Frontal cortex (tissue), 4 donors: ENCODE results near the gene SNAPIN. TPM values are rescaled to one million over a fixed set of nuclear protein-coding genes. Genes with fewer than 3 reads are reported as not detected.
"Not testable (repeated sequence)": the region's sequence is repeated elsewhere in the genome, so short reads cannot be mapped to it uniquely, and the experiment has no call there.

Experiments used
- DNase-seq, 2 donors: peaks; one replicate each; pipeline ENCODE4 v3.0.0; 2012; ENCODE audit warnings: low spot score in 2 of 2
- FAIRE-seq: peaks from 2 replicates; lab custom pipeline; 2012; peaks lifted over from hg19 to GRCh38; lab: Jason Lieb, UNC
- total RNA-seq: library from RNA; depleted of rRNA; stranded (reverse); fragments of >200 nt; gene quantifications from one replicate; pipeline ENCODE4 v1.2.3, GENCODE V29; 2014
- donor health status: control.
- donor health status: control.
- donor health status: control.

The SNAPIN gene
- total RNA-seq, 1 donor from 2014 or later, result 46.1 TPM

DNA sequence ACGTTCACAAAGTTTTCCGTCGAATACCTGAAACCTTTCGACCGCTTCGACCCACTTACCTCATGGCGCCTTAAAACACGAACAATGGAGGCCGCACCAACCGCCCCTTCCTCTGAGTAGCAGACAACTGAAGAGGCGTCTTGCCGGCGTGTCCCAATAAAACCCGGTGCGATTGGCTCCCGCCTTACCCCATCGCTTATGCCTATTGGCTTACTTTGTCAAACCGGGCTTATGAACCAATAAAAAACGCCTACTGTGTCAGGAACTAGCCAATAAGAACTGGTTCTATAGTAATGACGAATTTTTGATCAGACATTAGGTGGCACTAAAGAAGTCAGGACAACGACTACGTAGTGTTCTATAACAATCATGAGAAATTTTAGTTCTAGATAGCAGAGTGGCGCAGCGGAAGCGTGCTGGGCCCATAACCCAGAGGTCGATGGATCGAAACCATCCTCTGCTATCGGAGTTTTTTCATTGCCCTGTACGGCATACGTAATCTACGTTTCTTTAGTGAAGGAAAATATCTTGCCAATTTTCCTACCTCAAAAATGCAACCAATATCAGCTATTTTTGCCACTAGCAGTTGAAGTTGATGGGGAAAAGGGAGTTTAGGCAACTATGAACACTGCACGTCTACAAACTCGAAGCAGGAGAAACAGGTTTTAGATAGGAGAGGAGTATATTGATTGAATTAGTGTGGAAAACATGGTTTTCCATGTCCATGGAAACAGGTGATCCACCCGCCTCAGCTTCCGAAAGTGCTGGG is 12.5 kb downstream of the SNAPIN start, which contains the start of gene ILF2:
Gene ILF2 (minus strand): TSS at position 135 of the 769 bp plus-strand sequence. CDS start 71 bp downstream, at position 64.
- FAIRE-seq (peak; percentile 99), DNase-seq (peak; percentile 90 to 94)

GRCh38 chr1:153671628-153672353 is 13.3 kb downstream of the SNAPIN start:
- DNase-seq, FAIRE-seq: not testable (repeated sequence)

DNA sequence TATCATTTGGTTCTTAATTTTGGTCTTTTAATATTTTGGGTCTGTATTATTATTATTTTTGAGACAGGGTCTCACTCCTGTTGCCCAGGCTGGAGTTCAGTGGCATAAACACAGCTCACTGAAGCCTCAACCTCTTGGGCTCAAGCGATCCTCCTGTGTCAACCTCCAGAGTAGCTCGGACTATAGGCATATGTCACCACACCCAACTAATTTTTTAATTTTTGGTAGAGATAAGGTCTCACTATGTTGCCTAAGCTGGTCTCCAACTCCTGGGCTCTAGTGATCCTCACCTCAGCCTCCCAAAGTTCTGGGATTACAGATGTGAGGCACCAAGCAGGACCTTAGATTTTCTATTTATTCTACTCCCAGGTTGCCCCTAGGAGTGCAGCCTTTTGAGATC is 15.0 kb downstream of the SNAPIN start:
- no peak for FAIRE-seq

GRCh38 chr1:153677718-153678518 is 19.4 kb downstream of the SNAPIN start:
- DNase-seq (peak; percentile 68 to 76), FAIRE-seq (no peak)

More for the DNA sequence above, 15.0 kb downstream of the SNAPIN start:
- DNase-seq, result no peak

DNA sequence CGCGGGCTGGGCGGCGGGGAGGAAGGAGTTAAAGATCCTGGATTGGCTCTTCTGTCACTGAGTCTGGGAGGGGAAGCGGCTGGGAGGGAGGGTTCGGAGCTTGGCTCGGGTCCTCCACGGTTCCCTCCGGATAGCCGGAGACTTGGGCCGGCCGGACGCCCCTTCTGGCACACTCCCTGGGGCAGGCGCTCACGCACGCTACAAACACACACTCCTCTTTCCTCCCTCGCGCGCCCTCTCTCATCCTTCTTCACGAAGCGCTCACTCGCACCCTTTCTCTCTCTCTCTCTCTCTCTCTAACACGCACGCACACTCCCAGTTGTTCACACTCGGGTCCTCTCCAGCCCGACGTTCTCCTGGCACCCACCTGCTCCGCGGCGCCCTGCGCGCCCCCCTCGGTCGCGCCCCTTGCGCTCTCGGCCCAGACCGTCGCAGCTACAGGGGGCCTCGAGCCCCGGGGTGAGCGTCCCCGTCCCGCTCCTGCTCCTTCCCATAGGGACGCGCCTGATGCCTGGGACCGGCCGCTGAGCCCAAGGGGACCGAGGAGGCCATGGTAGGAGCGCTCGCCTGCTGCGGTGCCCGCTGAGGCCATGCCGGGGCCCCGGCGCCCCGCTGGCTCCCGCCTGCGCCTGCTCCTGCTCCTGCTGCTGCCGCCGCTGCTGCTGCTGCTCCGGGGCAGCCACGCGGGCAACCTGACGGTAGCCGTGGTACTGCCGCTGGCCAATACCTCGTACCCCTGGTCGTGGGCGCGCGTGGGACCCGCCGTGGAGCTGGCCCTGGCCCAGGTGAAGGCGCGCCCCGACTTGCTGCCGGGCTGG is 20.2 kb downstream of the SNAPIN start, which contains the start of gene NPR1:
Gene NPR1 (plus strand): TSS at position 170 of the 818 bp plus-strand sequence. CDS start 421 bp downstream, at position 591.
- FAIRE-seq (no peak), DNase-seq (peak; percentile 52 to 64)

- no peak for DNase-seq
- no peak for FAIRE-seq
These were observed 21.0 kb downstream of the SNAPIN start for GRCh38 chr1:153679337-153680119.

DNA sequence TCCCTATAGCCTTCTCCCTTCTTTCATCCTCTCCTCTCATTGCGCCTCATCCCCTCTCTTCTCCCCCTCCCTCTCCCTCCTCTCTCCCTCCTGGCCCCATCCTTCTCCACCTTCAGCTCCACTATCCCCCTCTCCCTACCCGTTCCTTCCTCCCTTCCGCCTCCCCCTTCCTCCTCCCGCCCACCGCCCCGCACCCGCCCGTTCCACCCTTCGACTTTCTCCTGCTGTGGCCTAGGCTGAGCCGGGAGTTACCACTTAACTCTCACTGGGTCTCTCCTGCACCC is 21.6 kb downstream of the SNAPIN start:
- no peak for DNase-seq

GRCh38 chr1:153682730-153683129 is 24.2 kb downstream of the SNAPIN start:
- DNase-seq (no peak), FAIRE-seq (no peak)

More for the DNA sequence above, 21.6 kb downstream of the SNAPIN start:
- no peak for FAIRE-seq

DNA sequence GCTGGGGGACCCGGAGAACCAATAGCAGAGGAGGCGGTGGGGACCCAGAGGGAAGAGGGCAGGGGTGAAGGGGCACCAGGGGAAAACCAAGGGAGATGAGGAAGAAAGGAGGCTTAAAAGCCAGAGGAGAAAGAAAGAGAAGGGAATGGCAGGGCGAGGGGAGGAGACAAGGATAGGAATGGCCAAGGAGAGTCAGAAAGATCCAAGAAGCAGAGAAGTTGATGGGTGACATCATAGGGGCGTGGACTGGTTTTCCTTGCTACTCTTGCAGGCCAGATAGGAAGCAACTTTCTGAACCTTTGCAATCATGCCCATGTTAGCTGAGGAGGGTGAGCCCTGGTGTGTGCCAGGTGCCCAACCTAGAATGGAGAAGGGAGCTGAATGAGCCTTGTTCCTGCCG is 25.4 kb downstream of the SNAPIN start:
- DNase-seq, result no peak
- no peak for FAIRE-seq

DNA sequence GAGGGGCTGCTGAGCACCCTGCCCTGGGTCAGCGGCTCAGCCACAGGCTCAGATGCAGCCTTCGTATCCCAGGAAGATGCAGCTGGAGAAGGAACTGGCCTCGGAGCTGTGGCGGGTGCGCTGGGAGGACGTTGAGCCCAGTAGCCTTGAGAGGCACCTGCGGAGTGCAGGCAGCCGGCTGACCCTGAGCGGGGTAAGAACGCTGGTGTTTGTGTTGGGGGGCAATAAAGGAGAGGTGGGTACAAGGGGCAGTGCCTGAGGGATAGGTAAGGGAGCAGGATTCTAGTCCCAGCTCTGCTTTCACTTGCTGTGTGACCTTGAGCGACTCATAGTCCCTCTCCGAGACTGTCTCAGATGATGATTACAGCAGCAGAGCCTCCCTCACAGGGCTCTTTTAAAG is 26.4 kb downstream of the SNAPIN start:
- FAIRE-seq, result no peak

DNA sequence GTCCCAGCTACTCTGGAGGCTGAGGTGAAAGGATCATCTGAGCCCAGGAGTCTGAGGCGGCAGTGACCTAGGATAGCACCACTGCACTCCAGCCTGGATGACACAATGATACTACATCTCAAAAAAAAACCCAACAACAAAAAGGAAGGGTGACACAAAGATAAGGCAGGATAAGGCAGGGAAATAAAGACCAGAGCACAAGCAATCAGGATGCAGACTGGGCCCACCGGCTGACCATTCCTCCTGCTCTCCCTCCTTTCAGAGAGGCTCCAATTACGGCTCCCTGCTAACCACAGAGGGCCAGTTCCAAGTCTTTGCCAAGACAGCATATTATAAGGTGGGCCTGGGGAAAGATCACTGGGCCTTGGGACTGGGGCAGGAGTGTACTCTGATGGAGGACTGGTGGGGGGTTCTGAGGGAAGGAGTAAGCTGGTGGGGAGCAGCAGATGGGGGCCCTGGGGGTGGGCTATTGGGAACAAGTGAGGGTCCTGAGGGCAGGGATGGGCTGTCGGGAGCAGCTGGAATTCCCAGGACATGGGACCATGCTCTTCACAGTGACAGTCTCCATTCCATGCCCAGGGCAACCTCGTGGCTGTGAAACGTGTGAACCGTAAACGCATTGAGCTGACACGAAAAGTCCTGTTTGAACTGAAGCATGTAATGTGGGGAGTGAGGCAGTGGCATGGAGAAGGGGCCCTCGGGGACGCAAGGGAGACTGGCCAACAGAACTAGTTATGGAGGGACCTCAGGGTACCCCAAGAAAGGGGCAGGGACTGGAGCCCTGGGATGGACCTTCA is 27.2 kb downstream of the SNAPIN start:
- FAIRE-seq (no peak), DNase-seq (no peak)

More for the DNA sequence above, 26.4 kb downstream of the SNAPIN start:
- DNase-seq, result no peak

DNA sequence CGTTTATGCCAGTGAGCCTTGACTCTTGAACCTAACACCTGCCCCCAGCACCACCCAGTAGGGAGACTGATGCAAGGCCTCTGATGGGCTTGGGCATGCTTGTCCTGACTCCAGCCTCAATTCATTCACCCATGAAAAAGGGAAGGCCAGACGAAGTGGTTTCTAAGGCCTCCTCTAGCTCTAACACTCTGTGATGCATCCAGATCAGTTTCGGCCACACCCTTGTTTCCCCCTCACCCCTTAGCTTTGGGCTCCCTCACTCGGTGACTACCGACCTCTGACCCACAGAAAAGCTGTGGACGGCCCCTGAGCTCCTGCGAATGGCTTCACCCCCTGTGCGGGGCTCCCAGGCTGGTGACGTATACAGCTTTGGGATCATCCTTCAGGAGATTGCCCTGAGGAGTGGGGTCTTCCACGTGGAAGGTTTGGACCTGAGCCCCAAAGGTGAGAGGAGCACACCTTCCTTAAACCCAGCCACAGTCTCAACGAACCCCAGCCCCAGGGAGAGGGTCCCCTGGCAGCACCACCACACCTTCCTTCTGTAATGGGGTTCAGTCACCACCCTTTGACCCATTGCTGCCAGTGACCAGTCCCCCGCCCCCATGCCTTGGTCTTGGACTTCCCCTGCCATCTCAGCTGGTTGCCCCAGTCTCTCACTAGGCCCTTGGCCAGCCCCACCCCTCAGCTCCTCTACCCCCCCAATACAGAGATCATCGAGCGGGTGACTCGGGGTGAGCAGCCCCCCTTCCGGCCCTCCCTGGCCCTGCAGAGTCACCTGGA is 29.0 kb downstream of the SNAPIN start:
- DNase-seq (no peak), FAIRE-seq (no peak)

DNA sequence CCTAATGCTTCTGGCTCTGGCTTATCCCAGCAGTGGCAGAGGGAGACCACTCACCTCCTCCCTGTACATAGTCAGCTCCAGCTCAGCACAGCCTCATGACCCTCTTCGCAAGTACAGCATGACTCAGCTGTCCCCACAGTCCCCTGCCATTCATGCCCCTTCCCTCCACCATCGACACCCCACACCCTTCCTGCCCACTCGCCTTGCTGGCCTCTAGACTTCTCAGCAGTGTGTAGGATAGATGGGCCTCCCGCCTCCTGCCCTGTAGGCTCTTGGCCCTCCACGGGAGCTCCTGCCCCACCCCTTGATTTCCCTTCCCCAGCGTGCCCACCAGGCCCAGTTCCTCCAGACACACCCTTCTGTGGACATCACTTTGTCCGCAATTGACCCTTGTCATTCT is 29.8 kb downstream of the SNAPIN start:
- FAIRE-seq (no peak), DNase-seq (no peak)

DNA sequence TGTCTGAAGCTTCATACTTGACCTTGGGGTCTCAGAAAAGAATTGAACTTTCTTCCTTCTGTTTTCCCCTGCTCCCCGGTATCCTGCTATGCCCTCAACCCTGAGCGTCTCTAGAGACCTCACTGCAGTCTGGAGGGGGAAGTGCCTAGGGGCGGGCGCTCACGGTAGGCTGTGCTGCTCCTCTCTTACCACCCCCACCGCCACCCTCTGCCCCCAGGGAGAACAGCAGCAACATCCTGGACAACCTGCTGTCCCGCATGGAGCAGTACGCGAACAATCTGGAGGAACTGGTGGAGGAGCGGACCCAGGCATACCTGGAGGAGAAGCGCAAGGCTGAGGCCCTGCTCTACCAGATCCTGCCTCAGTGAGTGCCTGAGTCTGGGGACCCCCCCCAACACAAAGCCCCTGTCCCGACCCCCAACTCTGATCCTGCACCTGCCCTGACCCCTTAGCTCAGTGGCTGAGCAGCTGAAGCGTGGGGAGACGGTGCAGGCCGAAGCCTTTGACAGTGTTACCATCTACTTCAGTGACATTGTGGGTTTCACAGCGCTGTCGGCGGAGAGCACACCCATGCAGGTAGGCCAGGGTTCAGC is 30.3 kb downstream of the SNAPIN start:
- no peak for FAIRE-seq
- DNase-seq, result no peak

DNA sequence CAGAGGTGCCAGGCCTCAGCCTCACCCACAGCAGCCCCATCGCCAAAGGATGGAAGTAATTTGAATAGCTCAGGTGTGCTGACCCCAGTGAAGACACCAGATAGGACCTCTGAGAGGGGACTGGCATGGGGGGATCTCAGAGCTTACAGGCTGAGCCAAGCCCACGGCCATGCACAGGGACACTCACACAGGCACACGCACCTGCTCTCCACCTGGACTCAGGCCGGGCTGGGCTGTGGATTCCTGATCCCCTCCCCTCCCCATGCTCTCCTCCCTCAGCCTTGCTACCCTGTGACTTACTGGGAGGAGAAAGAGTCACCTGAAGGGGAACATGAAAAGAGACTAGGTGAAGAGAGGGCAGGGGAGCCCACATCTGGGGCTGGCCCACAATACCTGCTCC is 35.0 kb downstream of the SNAPIN start:
- DNase-seq (no peak), FAIRE-seq (no peak)

DNA sequence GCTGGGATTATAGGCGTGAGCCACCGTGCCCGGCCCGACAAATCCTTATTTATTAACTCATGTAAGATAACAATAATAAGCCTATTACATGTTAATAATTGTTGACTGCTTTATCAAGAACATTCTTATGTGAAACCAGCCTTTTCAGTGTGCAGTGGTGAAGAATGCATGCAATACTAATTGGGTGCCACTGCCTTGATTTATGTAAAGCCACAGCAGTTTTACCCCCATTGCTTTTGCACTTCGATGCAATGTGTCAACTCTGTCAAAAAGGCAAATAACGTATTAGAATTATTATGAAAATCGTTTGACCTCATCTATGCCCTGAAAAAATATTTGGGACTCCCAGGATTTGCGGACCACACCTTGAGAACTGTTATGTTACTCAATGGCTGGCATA is 38.2 kb downstream of the SNAPIN start:
- DNase-seq (no peak), FAIRE-seq (no peak)
